HG02870 (cell line): ENCODE data around the gene SPON2.

Experiments
- ATAC-seq: cut with Tn5 transposase; IDR thresholded peaks from one replicate; pipeline ENCODE4 v1.9.1; 2021; ENCODE audit warnings: mild to moderate bottlenecking, moderate library complexity; ENCODE audit not compliant: unreplicated experiment

SPON2 gene

DNA sequence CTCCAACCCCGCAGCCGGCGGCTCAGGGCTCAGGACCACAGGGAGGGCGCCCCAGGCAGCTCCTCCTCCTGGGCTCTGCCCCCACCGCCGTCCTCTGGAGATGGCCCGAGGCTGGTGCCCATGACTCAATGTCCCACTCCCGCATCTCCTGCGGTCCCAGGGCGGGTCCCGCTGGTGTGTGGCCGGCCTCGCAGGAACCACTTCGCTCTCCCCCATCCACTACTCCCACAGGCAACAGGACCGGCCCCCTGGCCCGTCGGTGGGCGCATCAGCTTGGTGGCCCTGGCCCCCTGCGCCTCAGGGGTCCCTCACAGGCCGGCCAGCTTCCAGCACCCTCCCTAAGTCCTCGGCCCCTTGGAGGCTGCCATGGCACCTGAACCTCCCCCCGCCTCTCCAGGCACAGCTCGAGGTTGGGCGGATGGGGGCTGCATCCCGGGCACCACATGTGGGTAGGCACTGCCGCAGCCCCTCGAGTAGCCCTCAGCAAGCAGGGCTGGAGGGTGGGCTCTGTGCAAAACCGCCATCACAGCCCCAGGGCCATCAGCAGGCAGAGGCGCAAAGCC, 22.8 kb upstream of the SPON2 start:
- no peak for ATAC-seq

DNA sequence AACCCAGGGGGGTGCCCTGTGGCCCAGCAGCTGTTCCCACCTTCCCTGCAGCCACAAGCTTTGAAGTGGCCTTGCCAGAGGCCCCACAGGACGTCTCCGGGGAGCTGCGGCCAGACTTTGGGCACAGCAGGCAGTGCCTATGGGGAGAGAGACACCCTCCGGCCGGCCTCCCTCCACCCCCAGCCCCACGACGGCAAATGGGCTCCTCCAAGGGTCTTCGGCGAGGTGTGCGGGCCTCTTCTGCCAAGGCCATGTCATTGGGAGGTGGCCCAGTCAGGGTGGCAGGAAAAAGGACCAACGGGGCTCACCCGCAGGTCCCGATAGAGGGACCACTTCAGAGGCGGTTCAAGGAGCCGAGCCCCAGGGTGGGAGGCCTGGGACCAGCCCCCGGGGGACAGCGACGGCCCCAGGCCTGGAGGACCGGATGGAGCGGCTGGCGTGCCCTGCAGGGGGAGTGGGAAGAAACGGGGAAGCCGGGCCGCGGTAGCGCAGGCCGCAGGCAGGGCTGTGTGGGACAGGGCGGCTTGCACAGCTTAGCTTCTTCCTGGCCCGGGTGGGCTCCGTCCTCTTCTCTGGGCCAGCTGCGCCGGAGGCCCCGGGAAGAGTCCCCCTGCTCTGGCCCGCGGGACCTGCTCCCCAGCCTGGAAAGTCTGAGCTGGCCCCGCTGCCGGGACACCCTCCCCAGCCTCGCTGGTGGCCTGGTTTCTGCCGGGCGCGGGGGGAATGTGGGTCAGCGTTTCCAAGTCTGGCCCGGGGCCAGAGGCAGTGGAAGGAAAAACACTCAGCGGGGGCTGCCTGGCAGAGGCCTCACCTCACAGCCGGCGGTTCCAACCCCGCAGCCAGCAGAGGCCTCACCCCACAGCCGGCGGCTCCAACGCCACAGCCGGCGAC, 21.9 kb upstream of the SPON2 start:
- ATAC-seq: no peak

DNA sequence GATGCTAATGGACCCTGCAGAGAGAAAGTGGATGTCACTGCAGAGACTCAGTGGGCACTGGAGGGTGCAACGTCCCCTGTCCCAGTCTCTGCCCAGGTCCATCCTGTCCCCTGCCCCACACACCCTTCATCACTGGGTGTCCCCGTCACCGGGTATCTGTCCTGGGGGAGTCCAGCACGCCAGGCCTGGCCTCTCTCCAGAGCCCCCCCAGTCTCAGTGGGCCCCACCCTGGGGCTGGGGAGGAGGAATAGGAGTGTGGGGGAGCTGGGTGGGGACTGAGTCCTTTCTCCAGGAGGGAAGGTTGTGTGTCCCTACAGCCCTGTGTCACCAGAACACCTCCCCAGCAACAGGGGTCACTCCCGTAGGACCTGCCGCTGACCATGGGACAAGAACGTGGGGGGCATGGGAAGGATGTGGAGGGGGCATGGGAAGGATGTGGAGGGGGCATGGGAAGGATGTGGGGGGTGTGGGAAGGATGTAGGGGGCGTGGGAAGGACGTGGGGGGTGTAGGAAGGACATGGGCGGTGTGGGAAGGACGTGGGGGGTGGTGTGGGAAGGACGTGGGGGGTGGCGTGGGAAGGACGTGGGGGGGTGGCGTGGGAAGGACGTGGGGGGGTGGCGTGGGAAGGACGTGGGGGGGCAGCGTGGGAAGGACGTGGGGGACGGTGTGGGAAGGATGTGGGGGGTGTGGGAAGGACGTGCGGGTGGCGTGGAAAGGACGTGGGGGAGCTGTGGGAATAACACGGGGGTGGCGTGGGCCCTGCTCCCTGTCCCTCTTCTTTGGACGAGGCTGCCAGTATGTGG, 21.0 kb upstream of the SPON2 start:
- no peak for ATAC-seq

DNA sequence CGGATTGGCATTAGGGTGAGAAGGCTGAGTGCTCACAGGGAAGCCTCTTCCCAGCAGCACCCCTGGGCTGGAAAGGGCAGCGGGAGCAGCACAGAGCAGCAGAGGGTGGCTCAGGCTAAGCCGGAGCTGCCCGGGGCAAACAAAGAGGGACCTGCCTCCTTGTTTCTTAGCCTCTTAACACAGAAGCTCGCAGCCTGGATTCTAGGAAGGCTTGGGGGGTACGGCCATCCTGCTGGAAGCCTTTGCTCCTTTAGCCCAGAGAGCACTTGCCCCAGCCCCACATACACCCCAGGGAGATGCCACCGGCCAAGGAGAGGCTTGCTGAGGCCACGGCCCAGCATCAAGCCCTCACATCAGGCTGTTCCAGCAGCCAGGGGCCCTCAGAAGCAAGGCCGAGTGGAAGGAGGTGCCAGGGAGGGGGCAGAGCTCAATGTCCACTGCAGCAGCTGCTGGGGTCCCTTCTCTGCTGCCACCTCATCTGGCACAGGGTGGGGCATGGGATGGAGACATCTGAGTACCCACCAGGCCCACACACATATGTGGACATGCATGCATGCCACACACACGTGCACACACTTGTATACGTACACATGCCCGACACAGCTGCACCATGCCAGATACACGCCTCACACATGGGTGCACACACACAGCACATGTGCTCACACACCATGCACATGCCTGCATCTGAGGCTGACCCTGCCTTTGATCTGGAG, 20.3 kb upstream of the SPON2 start:
- no peak for ATAC-seq

DNA sequence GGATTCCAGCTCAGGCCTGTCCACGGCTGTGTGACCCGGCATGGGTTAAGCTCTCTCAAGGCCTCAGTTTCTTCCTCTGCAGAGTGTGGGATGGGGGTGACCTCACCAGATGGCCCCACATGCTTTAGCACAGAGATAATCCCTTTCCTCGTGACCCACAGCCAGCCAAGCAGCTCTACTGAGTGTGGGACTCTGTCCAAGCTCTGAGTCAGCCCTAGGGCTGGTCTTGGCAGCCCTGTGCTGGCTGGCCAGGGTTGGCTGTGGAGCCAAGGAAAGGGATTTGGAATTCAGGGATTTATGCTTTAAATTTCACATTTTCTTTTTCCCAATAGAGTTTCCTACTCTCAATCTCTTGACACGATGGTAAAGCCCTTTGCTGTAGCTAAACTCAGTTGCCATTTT, 19.7 kb upstream of the SPON2 start:
- no peak for ATAC-seq

DNA sequence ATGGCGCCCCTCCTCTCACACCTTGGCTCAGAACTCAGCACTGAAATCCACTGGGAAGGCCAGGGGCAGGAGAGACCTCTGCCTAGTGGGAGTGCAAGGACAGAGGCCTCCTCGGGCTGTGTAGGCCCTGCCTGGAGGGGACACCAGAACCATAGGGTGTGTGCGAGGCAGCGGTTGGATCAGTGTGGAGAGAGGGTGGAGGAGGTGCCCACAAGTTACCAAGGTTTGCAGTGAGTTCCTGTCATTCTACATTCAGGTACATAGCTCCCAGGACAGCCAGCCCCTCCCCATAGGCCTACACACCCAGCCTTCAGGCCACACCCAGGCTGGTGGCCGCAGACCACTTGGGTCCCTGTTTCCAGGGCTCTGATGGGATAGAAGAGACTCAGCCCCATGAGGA, 19.2 kb upstream of the SPON2 start:
- ATAC-seq: no peak

DNA sequence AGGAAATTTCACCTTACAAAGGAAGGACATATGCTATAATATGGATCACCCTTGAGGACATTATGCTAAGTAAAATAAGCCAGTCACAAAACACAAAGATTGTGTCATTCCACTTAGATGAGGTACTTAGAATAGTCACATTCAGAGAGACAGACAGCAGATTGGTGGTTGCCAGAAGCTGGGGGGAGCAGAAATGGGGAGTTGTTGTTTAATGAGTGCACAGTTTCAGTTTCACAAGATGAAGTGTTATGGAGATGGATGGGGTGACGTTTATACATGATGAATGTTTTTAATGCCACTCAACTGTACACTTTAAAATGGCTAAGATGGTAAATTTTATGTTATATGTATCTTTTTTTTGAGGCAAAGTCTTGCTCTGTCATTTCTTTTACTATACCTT, 14.8 kb upstream of the SPON2 start:
- ATAC-seq: peak; percentile 51

DNA sequence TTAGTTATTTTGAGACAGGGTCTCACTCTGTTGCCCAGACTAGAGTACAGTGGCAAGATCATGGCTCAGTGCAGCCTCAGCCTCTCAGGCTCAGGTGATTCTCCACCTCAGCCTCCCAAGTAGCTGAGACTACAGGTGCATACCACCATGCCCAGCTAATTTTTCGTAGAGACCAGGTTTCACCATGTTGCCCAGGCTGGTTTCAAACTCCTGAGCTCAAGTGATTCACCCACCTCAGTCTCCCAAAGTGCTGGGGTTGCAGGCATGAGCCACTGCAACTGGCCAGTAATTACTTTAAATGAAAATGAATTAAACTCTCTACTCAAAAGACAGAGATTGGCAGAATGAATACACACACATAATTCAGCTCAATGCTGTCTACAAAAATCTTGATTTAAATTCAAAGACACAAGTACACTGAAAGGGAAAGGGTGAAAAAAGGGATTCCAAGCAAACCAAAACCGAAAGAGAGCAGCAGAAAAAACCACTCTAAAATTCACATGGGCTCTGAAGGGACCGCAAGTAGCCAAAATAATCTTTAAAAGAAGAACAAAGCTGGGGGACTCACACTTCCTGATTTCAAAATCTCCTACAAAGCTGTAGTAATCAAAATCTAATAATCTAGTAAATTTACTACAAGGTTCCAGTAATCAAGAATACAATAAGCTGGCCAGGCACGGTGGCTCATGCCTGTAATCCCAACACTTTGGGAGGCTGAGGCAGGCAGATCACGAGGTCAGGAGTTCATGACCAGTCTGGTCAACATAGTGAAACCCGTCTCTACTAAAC, 11.8 kb upstream of the SPON2 start:
- ATAC-seq: peak; percentile 63

DNA sequence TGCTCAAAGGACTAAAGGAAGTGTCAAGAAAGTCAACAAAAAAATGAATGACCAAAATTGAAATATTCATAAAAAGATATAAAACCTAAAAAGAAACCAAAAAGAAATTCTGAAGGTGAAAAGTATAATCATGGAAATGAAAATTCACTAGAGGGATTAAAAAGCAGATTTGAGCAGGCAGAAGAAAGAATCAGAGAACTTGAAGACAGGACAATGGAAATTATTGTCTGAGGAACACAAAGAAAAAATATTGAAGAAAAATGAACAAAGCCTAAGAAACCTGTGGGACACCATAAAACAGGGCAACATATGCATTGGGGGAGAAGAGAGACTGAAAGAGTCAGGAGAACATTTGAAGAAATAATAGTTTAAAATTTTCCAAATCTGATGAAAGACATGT, 9.9 kb upstream of the SPON2 start:
- ATAC-seq: no peak

DNA sequence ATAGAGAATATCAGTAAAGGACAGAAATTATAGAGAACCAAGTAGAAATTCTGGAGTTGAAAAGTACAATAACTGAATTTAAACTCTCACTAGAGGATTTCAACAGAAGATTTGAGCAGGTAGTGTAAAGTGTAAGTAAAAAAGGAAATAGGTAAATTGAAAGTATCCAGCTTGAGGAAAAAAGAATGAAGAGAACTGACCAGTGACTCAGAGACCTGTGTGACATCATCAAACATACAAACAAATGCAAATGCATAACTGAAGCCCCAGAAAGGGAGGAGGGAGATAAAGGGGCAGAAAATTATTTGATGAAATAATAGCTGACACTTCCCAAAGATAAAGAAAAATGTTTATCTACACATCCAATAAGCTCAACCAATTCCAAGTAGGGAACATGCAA, 8.3 kb upstream of the SPON2 start:
- ATAC-seq: no peak

DNA sequence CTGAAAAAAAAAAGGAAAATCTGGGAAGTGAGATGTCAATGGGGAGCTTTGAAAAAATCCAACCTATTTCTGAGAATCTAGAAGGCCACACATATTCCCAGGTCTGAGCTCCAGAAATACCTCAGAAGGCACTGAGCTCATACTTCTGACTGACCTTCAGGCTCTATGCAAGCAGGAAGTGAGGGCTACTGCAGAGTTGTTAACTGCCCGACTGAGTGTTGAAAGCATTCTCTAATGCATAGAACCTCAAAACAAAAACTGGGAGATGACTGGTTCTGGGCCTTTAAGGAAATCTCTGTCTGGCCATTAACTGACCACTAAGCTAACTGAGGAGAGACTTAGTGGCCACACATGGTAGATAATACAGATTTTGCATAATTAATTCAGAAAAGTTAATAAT, 7.6 kb upstream of the SPON2 start:
- no peak for ATAC-seq

DNA sequence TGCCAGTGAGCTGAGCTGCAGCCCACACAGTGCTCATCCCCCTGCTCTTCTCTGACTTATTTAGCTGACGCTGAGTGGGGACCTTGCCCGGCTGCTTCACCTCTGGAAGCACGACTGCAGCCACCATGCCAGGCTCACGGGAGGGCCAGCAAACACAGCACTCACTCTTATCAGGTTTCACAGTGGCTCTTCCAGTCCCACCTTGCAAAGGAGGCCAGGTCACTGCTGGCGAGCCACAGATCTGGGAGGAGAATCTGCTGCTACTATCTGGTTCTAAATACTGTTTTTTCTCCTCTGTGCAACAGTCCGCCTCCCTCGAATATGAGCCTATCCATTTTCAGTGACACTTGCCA, 6.7 kb upstream of the SPON2 start:
- no peak for ATAC-seq

DNA sequence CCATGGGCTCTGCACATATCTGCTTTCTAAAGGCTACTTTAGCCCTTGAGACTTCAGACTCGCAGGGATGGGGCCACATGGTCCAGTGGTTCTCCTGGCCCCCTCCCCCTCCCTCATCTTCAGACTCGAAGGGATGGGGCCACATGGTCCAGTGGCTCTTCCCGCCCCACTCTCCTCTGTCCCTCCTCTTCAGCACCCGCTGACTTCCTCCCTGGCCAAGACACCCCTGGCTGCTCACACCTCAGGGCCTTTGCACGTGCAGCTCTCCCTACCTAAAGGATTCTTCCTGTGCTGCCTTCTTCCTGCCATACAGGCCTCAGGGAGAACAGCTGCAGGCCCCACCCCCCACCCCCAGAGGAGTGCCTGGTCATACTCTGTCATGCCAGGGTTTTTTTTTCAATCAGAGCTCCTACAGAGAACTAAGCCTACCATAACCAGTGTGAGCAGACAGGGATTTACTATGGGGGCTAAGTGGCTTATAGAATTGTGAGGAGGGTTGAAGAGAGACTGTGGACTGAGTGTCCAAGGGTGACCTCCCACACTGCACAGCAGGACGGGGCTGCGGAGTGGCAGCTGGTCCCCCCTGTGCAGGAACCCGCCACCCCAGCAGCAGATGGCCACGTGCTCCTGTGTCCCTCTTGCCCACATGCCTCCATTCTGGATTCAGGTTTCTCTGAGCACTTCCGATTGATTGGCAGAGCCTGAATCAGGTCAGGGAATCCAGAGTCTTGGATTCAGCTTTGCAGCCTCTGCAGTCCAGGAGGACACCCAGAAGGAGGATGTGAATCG, 6.1 kb upstream of the SPON2 start:
- ATAC-seq: no peak

DNA sequence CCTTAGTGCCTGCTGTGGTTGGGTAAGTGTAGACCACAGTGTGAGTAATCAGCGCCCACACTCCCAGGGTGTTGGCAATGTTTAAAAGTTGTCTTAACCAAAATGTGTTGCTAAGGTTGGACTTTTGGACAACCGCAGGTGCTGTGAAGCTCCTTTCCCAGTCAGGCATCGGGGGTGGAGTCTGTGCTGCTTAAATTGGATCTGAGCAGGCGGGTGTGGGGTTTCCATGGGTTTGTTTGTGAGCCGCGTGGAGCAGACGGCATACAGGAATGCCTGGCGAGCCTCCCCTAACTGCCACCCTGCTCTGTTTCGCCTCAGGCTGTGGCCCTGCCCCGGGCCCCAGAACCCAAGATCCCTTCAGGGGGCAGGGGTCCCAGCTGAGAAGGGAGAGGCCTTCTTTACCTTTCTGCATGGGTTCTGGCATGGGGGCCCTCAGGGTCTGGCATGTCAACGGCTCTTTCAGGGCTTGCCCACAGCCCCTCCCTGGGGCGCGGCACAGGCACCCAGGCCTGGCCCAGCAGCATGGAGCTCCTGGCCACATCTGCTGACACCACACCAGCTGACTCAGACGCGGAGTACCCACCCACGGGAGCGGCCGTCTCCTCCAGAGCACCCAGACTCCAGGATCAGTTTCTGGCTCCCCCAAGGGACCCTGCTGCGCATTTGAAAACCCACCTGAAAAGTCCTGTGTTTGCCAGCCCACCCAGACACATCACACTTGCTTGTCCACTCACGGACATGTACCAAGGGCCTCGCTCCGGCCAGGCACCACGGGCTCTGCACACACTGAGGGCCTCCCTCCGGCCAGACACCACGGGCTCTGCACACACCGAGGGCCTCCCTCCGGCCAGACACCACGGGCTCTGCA, 5.1 kb upstream of the SPON2 start:
- ATAC-seq: no peak

DNA sequence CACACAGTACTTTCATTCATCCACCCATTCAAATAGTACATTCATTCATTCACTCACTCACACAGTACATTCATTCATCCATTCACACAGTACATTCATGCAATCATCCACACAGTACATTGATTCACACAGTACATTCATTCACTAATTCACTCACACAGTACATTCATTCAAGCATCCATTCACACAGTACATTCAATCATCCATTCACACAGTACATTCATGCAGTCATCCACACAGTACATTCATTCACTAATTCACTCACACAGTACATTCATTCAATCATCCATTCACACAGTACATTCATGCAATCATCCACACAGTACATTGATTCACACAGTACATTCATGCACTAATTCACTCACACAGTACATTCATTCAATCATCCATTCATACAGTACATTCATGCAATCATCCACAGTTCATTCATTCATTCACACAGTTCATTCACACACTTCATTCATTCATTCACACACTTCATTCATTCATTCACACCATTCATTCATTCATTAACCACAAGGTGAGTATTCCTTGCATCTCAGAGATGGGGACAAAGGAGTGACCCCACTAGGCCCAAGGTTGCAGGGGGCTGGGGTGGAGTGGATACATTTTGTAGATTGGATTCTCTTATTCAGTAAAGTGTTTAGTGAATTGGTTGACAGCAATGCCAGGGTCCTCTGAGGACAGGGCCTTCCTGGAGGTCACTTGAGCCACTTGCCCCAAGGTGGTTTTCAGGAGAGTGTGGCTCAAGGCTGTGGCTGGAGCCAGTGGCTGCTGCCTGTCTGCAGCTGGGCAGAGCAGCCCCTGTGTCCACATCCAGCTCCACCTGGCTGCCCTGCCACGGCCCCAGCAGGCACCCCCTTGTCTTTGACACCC, 4.3 kb upstream of the SPON2 start:
- ATAC-seq: no peak

DNA sequence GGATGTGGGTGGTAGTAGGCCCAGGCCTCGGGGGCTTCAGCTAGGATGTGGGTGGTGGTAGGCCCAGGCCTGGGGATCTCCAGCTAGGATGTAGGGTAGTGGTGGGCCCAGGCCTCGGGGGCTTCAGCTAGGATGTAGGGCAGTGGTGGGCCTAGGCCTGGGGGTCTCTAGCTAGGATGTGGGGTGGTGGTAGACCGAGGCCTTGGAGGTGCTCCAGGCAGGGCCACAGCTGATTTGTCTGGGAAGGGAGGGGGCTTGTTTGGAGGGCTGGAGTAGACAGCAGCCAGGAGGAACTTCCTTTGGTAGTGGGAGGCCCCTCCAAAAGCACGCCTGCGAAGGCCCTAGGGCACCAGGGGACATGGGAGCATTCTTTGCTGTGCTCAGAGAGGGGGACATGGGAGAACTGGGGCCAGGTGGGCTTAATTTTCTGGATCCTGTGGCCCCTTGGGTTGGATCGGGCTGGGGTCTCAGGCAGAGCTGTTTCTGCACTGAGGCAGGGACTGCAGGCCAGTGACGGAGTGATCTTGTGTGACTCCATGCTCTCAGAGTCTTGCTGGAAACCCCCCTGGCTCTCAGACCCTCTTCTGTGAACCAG, 3.3 kb upstream of the SPON2 start:
- ATAC-seq: no peak

DNA sequence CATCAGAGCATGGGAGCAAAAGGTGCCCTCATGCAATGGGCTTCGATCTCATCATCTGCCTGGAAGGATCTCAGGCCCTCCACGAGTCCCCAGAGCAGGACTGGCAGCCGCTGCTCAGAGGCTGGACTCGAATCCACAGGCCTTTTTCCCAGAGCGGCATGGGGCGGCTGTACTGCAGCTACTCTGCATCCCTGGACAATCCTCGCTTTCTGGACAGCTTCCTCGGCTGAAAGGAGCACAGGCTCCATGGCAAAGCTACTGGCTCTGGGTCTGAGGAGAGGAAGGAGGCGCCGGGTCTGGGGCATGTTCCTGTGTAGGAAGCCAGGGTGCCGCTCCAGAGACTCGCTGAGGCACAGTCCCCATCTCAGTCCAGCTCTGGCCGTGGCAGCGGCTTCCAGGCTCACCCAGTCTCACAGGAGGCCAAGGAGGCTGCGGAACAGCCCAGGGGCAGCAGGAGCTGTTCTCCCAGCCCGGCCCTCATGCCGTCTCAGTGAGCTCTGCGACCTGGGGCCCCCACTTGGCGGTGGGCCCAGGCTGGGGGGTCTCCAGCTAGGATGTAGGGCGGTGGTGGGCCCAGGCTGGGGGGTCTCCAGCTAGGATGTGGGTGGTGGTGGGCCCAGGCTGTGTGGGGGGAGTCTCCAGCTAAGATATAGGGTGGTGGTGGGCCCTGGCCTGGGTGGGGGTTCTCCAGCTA, 2.7 kb upstream of the SPON2 start:
- no peak for ATAC-seq
